Endothelial cell of umbilical vein (primary cell): Measurements from ENCODE around the gene GJB2. TPM values are rescaled to one million over a fixed set of nuclear protein-coding genes. Genes with fewer than 3 reads are reported as not detected.

ENCODE experiments used
- BruUV-seq: library from RNA; stranded (reverse); fragments of 400-500 nt; replicated peaks from 2 replicates; lab custom pipeline; 2021; lab: Mats Ljungman, UMichigan
- CTCF ChIA-PET: fragments of 300-600, 350-600 bp; sonication (Branson Sonifier 250); formaldehyde crosslinking; loops from one replicate; lab custom pipeline; 2021; ENCODE audit warnings: antibody characterized with exemption, inconsistent platforms; lab: Charles Lee
- POLR2A ChIA-PET: fragments of 300-600, 350-600 bp; sonication (Branson Sonifier 250); formaldehyde crosslinking; loops from one replicate; lab custom pipeline; 2021; ENCODE audit warnings: antibody characterized with exemption, inconsistent platforms; lab: Charles Lee
- DNase-seq: peaks from one replicate; pipeline ENCODE4 v3.0.0-alpha.2; 2011; ENCODE audit warnings: low read depth, low spot score
- FAIRE-seq: peaks from 2 replicates; lab custom pipeline; 2011; peaks lifted over from hg19 to GRCh38; lab: Jason Lieb, UNC
- H2AFZ ChIP-seq: 2 replicates; pipeline ENCODE4 v1.6.0; 2012; ENCODE audit warnings: low read depth, low read length, control low read depth, inconsistent platforms
- H3K27ac ChIP-seq: 2 replicates; pipeline ENCODE4 v1.5.1; 2011; ENCODE audit warnings: low read depth, mild to moderate bottlenecking, control low read depth, low read length, moderate library complexity; ENCODE audit not compliant: insufficient read depth
- H3K27me3 ChIP-seq, 2 experiments: 2 replicates each; pipeline versions ENCODE4 v1.6.0 to v1.6.1; 2011; ENCODE audit warnings: low read length in 2 of 2, mixed read lengths in 1 of 2; ENCODE audit not compliant: control insufficient read depth in 2 of 2, insufficient read depth in 2 of 2
- H3K36me3 ChIP-seq, 2 experiments: 2 replicates in 1 of 2; 3 replicates in 1 of 2; pipeline ENCODE4 v1.5.1; 2011; ENCODE audit warnings: low read length in 2 of 2, mild to moderate bottlenecking in 1 of 2, moderate library complexity in 1 of 2; ENCODE audit not compliant: control insufficient read depth in 2 of 2, insufficient read depth in 2 of 2; ENCODE audit errors: extremely low read depth in 1 of 2
- H3K4me1 ChIP-seq: 3 replicates; pipeline ENCODE4 v1.5.1; 2011; ENCODE audit warnings: mild to moderate bottlenecking, low read length; ENCODE audit not compliant: control insufficient read depth, insufficient read depth; ENCODE audit errors: extremely low read depth
- H3K4me2 ChIP-seq: 2 replicates; pipeline ENCODE4 v1.6.1; 2011; ENCODE audit warnings: low read length, control low read depth, mixed read lengths; ENCODE audit not compliant: insufficient read depth
- H3K4me3 ChIP-seq, 3 experiments: fragments of 200-600 bp in 1 of 3; sonication (generic), shearing (Covaris generic) in 1 of 3; replicated peaks in 1 of 3; 2 replicates each; pipeline ENCODE4 v1.5.1; 2011 to 2016; ENCODE audit warnings: control low read depth in 3 of 3, low read length in 3 of 3, mild to moderate bottlenecking in 2 of 3, inconsistent platforms in 1 of 3, low read depth in 1 of 3, moderate library complexity in 1 of 3; ENCODE audit not compliant: insufficient read depth in 1 of 3
- H3K79me2 ChIP-seq: 2 replicates; pipeline ENCODE4 v1.6.0; 2012; ENCODE audit warnings: low read length, inconsistent platforms; ENCODE audit not compliant: control insufficient read depth, insufficient read depth
- H3K9ac ChIP-seq: replicated peaks from 2 replicates; pipeline ENCODE3; 2011; ENCODE audit warnings: low read length, control low read depth; ENCODE audit not compliant: insufficient read depth; ENCODE audit errors: extremely low read depth
- H3K9me1 ChIP-seq: replicated peaks from 3 replicates; pipeline ENCODE4 v1.6.0; 2011; ENCODE audit warnings: mild to moderate bottlenecking, low read length; ENCODE audit not compliant: control insufficient read depth, insufficient read depth; ENCODE audit errors: extremely low read depth
- H3K9me3 ChIP-seq: replicated peaks from 2 replicates; pipeline ENCODE4 v1.5.1; 2012; ENCODE audit warnings: low read length, inconsistent platforms; ENCODE audit not compliant: control insufficient read depth, insufficient read depth
- H4K20me1 ChIP-seq: replicated peaks from 2 replicates; pipeline ENCODE3; 2011; ENCODE audit warnings: mild to moderate bottlenecking, low read length; ENCODE audit not compliant: control insufficient read depth, insufficient read depth; ENCODE audit errors: extremely low read depth
- CTCF ChIP-seq, 2 donors: IDR thresholded peaks; 1 replicate in 1 of 2; 2 replicates in 1 of 2; pipeline ENCODE4 v1.5.1; 2011; ENCODE audit warnings: low read length in 2 of 2, mild to moderate bottlenecking in 2 of 2, moderate library complexity in 2 of 2, control low read depth in 1 of 2, inconsistent platforms in 1 of 2, low read depth in 1 of 2; ENCODE audit not compliant: insufficient read depth in 1 of 2; ENCODE audit errors: extremely low read depth in 1 of 2
- EZH2 ChIP-seq: IDR thresholded peaks from 2 replicates; pipeline ENCODE4 v1.6.1; 2012; ENCODE audit warnings: borderline replicate concordance, low read depth, mild to moderate bottlenecking, moderate library complexity, low read length, inconsistent platforms; ENCODE audit not compliant: severe bottlenecking
- FOS ChIP-seq: IDR thresholded peaks from 2 replicates; pipeline ENCODE4 v1.6.1; 2011; ENCODE audit warnings: mild to moderate bottlenecking, low read length, moderate library complexity, borderline replicate concordance; ENCODE audit not compliant: insufficient read depth
- GATA2 ChIP-seq: IDR thresholded peaks from 2 replicates; pipeline ENCODE4 v1.7.0; 2011; ENCODE audit warnings: low read depth, mild to moderate bottlenecking, moderate library complexity, mixed read lengths, low read length; ENCODE audit not compliant: insufficient read length, insufficient read depth
- JUN ChIP-seq: IDR thresholded peaks from 2 replicates; pipeline ENCODE4 v1.6.1; 2011; ENCODE audit warnings: borderline replicate concordance, low read depth; ENCODE audit not compliant: insufficient read length, insufficient read depth
- MAX ChIP-seq: IDR thresholded peaks from 2 replicates; pipeline ENCODE4 v1.6.1; 2011; ENCODE audit not compliant: insufficient read depth, insufficient read length
- MYC ChIP-seq: IDR thresholded peaks from one replicate; pipeline ENCODE4 v1.6.1; 2011; ENCODE audit warnings: mild to moderate bottlenecking, low read depth, low read length
- POLR2A ChIP-seq: IDR thresholded peaks from 2 replicates; pipeline ENCODE4 v1.6.1; 2012; ENCODE audit warnings: low read depth, mild to moderate bottlenecking, control low read depth, low read length
- POLR2AphosphoS5 ChIP-seq: IDR thresholded peaks from 2 replicates; pipeline ENCODE4 v1.6.1; 2012; ENCODE audit warnings: low read depth, mild to moderate bottlenecking, control low read depth, low read length, moderate library complexity; ENCODE audit not compliant: insufficient read depth
- dilution Hi-C: fragments of 300-500 bp; cut with MboI; formaldehyde crosslinking; loops from one replicate; pipeline ENCODE4 v1.15.0; 2019; ENCODE audit warnings: low sequenced_read_pairs; ENCODE audit not compliant: extremely low pct_ligation_motif_present
- intact Hi-C: fragments of 100-400 bp; cut with micrococcal nuclease; formaldehyde crosslinking; loops from one replicate; pipeline ENCODE4 v1.10.0; 2022
- polyA plus RNA-seq, 4 experiments: library from polyadenylated mRNA; depleted of rRNA in 3 of 4; stranded (reverse) in 3 of 4; unstranded in 1 of 4; fragments of >200 nt; gene quantifications; 2 replicates each; pipeline versions ENCODE4 v1.2.1 to v1.2.3, GENCODE V29; 2011 to 2012; ENCODE audit warnings: missing spikeins in 1 of 4
- total RNA-seq: library from RNA; stranded (reverse); gene quantifications from 2 replicates; pipeline ENCODE4 v1.2.3, GENCODE V29; 2021

Gene GJB2
- total and polyA plus RNA-seq, 2 donors (not counting 3 experiments of a cell fraction or from before 2014, with no cell fraction given), result not detected

GRCh38 chr13:20232556-20233277 is 40.0 kb upstream of the GJB2 start:
- Histone ChIP-seq H3K4me2 (no peak overlapping the region), H3K9ac (no peak overlapping the region), H3K9me1 (no peaks in the 10 kb centered on the region), H3K36me3 (no peaks in the 10 kb centered on the region), H3K4me3 (no peak overlapping the region), H3K79me2 (no peaks in the 10 kb centered on the region), H3K4me1 (no peaks in the 10 kb centered on the region), H4K20me1 (no peaks in the 10 kb centered on the region), H3K9me3 (no peaks in the 10 kb centered on the region), H3K27me3 (peaks cover 35 to 43% of the 10 kb centered on the region in 2 experiments), H3K27ac (no peak overlapping the region), H2AFZ (no peak overlapping the region)
- DNase-seq (no peak), FAIRE-seq (no peak)
- ChIA-PET POLR2A (no interaction called here), CTCF (interaction anchor here (1.0 kb wide), 1 partner anchor 36 kb away, joined by 5 read pairs; no protein-coding TSS in a partner anchor)
- BruUV-seq, result no TSS peak
- dilution Hi-C loops (no loop called here), intact Hi-C loops (no loop called here)
- TF ChIP-seq POLR2AphosphoS5 (no peak), JUN (no peak), EZH2 (no peak), GATA2 (no peak), MAX (no peak), POLR2A (no peak), MYC (no peak), CTCF (IDR thresholded peaks at IDR 0.05; ENCODE audit: extremely low read depth in 1 of 2, insufficient read depth in 1 of 2, low read depth in 1 of 2, low read length in 2 of 2) (no peak), FOS (no peak)
